ENCODE data around the gene BRF1.
"Not testable (repeated sequence)": the region's sequence is repeated elsewhere in the genome, so short reads cannot be mapped to it uniquely, and the experiment has no call there.

BRF1 gene

GRCh38 chr14:105305791-105306190 is 5.0 kb upstream of the BRF1 start:
- TF ChIP-seq CTCF (IDR thresholded peaks at IDR 0.05; ENCODE audit: low read depth, low read length) = no peak
- DNase-seq = no peak
- Histone ChIP-seq H3K36me3 (no peaks in the 10 kb centered on the region), H3K4me3 (ENCODE audit: low read depth, low read length) (no peak overlapping the region), H3K9me3 (no peaks in the 10 kb centered on the region; the same call in 1 of the 2 replicates), H3K27me3 (no peaks in the 10 kb centered on the region), H3K4me1 (no peaks in the 10 kb centered on the region)

GRCh38 chr14:105305345-105305744 is 4.5 kb upstream of the BRF1 start:
- Histone ChIP-seq H3K9me3 (no peaks in the 10 kb centered on the region; the same call in 1 of the 2 replicates), H3K27me3 (no peaks in the 10 kb centered on the region), H3K4me3 (ENCODE audit: low read depth, low read length) (no peak overlapping the region), H3K36me3 (no peaks in the 10 kb centered on the region), H3K4me1 (no peaks in the 10 kb centered on the region)
- no peak for TF ChIP-seq CTCF (IDR thresholded peaks at IDR 0.05; ENCODE audit: low read depth, low read length)
- no peak for DNase-seq

- no peaks in the 10 kb centered on the region for H3K4me1 ChIP-seq
- H3K27me3 ChIP-seq = no peaks in the 10 kb centered on the region
- no peak for TF ChIP-seq CTCF (IDR thresholded peaks at IDR 0.05; ENCODE audit: low read depth, low read length)
- no peaks in the 10 kb centered on the region; the same call in 1 of the 2 replicates for H3K9me3 ChIP-seq
- no peak for DNase-seq
- H3K4me3 ChIP-seq (ENCODE audit: low read depth, low read length) = no peak overlapping the region
- no peaks in the 10 kb centered on the region for H3K36me3 ChIP-seq
Observed at GRCh38 chr14:105304565-105304964, 3.8 kb upstream of the BRF1 start.

- no peak for DNase-seq
- no peaks in the 10 kb centered on the region for H3K4me1 ChIP-seq
- no peak overlapping the region for H3K4me3 ChIP-seq (ENCODE audit: low read depth, low read length)
- no peaks in the 10 kb centered on the region for H3K27me3 ChIP-seq
- TF ChIP-seq CTCF (IDR thresholded peaks at IDR 0.05; ENCODE audit: low read depth, low read length) = no peak
- H3K9me3 ChIP-seq = no peaks in the 10 kb centered on the region; the same call in 1 of the 2 replicates
- no peaks in the 10 kb centered on the region for H3K36me3 ChIP-seq
Observed at GRCh38 chr14:105303949-105304348, 3.1 kb upstream of the BRF1 start.

GRCh38 chr14:105301915-105302249 is 1.1 kb upstream of the BRF1 start:
- H3K9me3 ChIP-seq, H3K4me1 ChIP-seq, H3K36me3 ChIP-seq, DNase-seq, H3K27me3 ChIP-seq: not testable (repeated sequence)
- peak overlapping the region; percentile 53; the same call in 1 of the 2 replicates for H3K4me3 ChIP-seq (ENCODE audit: low read depth, low read length)

GRCh38 chr14:105301103-105301914 is 508 bp upstream of the BRF1 start:
- H3K27me3 ChIP-seq = no peaks in the 10 kb centered on the region
- peak; percentile 100 for DNase-seq
- TF ChIP-seq CTCF (IDR thresholded peaks at IDR 0.05; ENCODE audit: low read depth, low read length) = no peak
- no peaks in the 10 kb centered on the region for H3K9me3 ChIP-seq
- H3K4me1 ChIP-seq = no peaks in the 10 kb centered on the region
- H3K36me3 ChIP-seq = 0 out of 2 replicates have a peak, but pooled peaks cover 3% of the 10 kb centered on the region
- H3K4me3 ChIP-seq (ENCODE audit: low read depth, low read length) = peak overlapping the region; percentile 93
